T-helper 2 cell treated with Interferon-gamma antibody and Interleukin-4, amounts not matched to agents 5 μg/mL and 100 μg/mL, for 36 hours (primary cell): ENCODE results near the gene USP22.
"Not testable (repeated sequence)": the region's sequence is repeated elsewhere in the genome, so short reads cannot be mapped to it uniquely, and the experiment has no call there.

ENCODE experiments used
- DNase-seq: peaks from one replicate; pipeline ENCODE4 v3.0.0; 2021; ENCODE audit warnings: low spot score
- H3K27ac Mint-ChIP-seq: one replicate; pipeline ENCODE4 v1.8.0; 2021; ENCODE audit warnings: mild to moderate bottlenecking, mixed read lengths
- H3K27me3 Mint-ChIP-seq: one replicate; pipeline ENCODE4 v1.8.0; 2021; ENCODE audit warnings: low read depth, mixed read lengths
- H3K36me3 Mint-ChIP-seq: one replicate; pipeline ENCODE4 v1.8.0; 2021; ENCODE audit warnings: low read depth, mixed read lengths
- H3K4me1 Mint-ChIP-seq: one replicate; pipeline ENCODE4 v1.8.0; 2021; ENCODE audit warnings: low read depth, mixed read lengths
- H3K4me3 Mint-ChIP-seq: one replicate; pipeline ENCODE4 v1.8.0; 2022; ENCODE audit warnings: mild to moderate bottlenecking, moderate library complexity, mixed read lengths
- H3K9me3 Mint-ChIP-seq: one replicate; pipeline ENCODE4 v1.8.0; 2021; ENCODE audit warnings: mixed read lengths

USP22 gene

DNA sequence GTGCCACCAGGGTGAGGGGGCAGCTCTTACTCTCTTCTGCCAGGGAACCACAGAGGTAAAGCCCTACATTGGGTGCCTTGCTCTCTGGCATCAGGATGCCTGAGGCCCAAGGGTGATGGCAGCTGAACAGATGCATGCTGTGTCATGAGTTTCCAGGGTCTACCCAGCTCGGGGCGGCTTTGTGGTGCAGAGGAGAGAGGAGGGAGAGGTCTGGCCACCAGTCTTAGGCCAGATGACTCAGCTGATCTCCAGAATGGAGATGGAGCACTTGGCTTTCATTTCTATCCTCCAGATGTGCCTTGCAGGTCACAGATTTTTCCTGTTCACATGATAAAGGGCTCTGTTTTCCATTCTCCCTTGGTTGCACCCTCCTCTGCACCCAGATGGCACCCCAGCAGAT lies 23.6 kb upstream of the USP22 start:
- Mint-ChIP-seq H3K4me1 (peaks cover 2% of the 10 kb centered on the region), H3K27me3 (peaks cover 4% of the 10 kb centered on the region), H3K27ac (no peak overlapping the region), H3K9me3 (no peaks in the 10 kb centered on the region), H3K36me3 (no peaks in the 10 kb centered on the region), H3K4me3 (no peak overlapping the region)
- DNase-seq = no peak

DNA sequence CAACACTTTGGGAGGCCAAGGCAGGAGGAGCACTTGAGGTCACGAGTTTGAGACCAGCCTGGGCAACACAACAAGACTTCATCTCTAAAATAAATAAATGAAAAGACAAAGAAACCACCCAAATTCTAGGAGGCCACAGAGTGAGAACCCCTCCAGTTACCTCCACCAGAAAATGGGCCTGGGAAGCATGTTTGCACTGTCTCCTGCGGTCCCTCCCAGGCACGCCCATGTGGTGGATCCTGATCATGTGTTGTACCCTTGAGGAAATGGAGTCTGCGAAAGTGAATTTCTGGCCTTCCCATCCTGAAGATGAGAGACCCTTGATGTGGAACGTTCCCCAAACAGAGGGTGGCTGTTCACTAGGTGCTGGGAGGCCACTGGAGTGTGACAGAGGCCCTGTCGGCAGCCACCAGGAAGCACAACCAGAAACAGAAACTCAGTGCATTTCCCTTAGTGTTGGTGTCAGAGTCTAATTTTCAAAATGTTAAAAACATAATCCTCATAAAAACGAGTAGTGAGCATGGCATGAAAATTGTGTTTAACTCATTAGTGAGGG lies 19.2 kb upstream of the USP22 start:
- H3K27ac Mint-ChIP-seq = no peak overlapping the region
- peaks cover 2% of the 10 kb centered on the region for H3K4me1 Mint-ChIP-seq
- H3K9me3 Mint-ChIP-seq = no peaks in the 10 kb centered on the region
- no peaks in the 10 kb centered on the region for H3K36me3 Mint-ChIP-seq
- no peak for DNase-seq
- peaks cover 4% of the 10 kb centered on the region for H3K27me3 Mint-ChIP-seq
- H3K4me3 Mint-ChIP-seq = no peak overlapping the region

DNA sequence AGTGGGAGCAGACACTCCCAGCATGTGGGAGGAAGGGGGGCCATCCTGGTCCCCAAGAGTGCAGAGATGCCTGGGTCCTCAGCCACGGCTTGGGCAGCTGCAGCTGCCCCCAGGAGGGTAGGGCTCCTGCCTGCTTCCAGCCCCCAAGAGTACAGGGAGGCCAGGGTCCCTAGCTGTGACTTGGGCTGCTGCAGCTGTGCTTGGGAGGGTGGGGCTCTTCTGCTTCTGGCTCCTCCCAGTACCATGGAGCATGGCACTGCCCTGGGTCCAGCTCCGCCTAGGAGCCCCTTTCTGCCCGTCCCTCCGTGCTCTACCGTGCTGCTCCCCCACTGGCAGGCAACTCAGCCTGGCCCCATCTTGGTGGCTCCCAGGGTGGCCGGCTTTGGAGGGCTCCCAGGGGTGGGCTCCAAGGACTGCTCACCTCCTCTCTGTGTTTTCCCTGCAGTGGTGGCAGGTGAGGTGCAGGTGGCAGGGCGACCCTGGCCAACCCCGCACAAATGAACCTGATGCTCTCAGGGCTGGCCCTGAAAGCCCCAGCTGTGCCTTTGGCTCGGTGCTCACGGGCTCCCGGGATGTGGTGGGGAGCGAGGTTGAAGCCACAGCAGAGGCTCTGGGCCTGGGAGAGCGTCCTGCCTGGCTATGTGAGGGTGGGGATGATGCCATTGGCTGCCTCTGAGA lies 18.5 kb upstream of the USP22 start:
- H3K27me3 Mint-ChIP-seq = peaks cover 4% of the 10 kb centered on the region
- H3K4me3 Mint-ChIP-seq = no peak overlapping the region
- DNase-seq = no peak
- no peak overlapping the region for H3K27ac Mint-ChIP-seq
- peaks cover 2% of the 10 kb centered on the region for H3K4me1 Mint-ChIP-seq
- H3K36me3 Mint-ChIP-seq = no peaks in the 10 kb centered on the region
- H3K9me3 Mint-ChIP-seq = no peaks in the 10 kb centered on the region

DNA sequence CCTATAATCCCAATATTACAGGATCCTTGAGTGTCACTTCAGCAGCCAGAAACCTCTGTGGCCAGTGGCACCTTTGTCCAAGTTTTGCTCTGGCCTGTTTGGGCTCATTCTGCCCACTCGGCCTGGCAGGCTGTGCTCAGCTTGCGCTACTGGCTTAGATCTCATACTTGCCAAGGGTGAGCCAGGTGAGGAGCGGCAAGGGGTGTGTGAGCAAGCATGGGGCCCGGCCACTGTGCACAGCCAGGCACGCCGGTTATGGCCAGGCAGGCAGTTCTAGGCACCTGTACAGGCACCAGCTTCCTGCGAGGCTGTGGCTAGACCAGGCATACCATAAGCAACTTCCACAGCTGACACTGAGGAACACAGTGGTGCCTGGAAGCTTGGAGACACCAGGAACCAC lies 16.9 kb upstream of the USP22 start:
- H3K4me3 Mint-ChIP-seq = no peak overlapping the region
- no peaks in the 10 kb centered on the region for H3K9me3 Mint-ChIP-seq
- H3K4me1 Mint-ChIP-seq = peaks cover 2% of the 10 kb centered on the region
- no peak for DNase-seq
- peaks cover 5% of the 10 kb centered on the region for H3K27me3 Mint-ChIP-seq
- H3K27ac Mint-ChIP-seq = no peak overlapping the region
- no peaks in the 10 kb centered on the region for H3K36me3 Mint-ChIP-seq

DNA sequence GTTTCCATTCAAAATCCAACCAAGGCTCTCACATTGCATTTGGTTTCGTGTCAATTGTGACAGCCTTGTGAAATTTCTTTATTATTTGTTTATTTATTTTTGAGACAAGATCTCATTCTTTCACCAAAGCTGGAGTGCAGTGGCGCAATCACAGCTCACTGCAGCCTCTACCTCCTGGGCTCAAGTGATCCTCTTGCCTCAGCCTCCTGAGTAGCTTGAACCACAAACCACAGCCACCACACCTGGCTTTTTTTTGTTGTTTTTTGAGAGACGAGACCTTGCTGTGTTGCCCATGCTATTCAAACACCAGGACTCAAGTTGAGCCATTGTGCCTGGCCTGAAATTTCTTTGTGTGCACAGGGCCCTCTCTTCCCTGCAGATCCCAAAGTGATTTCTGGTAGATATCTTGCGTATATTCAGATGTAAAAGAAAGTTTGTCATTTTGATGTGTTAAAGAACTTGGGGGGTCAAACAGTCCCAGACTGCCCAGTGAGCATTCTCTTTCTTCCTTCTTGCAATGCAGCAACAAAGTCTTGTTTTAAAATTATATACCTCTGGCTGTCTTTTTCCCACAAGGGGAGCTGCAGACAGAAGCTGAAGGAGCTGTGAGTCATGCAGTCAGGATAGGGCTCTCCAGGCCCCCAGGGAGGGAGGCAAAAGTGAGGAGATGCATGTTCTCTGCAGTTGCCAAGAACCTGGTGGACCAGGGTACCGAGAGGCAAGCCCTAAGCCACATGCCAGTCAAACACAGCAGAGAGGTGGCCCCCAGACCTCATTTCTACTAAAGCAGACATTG lies 15.5 kb upstream of the USP22 start:
- Mint-ChIP-seq H3K4me1 (peaks cover 2% of the 10 kb centered on the region), H3K9me3 (no peaks in the 10 kb centered on the region), H3K36me3 (no peaks in the 10 kb centered on the region), H3K27ac (no peak overlapping the region), H3K27me3 (peaks cover 9% of the 10 kb centered on the region), H3K4me3 (no peak overlapping the region)
- DNase-seq = no peak

DNA sequence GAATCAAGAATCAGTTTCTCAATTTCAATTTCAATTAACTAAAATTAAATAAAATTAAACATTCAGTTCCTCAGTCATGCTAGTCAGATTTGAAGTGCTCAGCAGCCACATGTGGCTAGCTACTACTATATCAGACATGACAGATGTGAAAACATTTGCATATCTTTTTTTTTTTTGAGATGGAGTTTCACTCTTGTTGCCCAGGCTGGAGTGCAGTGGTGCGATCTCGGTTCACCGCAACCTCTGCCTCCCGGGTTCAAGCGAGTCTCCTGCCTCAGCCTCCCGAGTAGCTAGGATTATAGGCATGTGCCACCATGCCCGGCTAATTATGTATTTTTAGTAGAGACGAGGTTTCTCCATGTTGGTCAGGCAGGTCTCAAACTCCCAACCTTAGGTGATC lies 10.2 kb upstream of the USP22 start:
- H3K27me3 Mint-ChIP-seq = peaks cover 33% of the 10 kb centered on the region
- not testable (repeated sequence) for H3K4me1 Mint-ChIP-seq, DNase-seq, H3K36me3 Mint-ChIP-seq, H3K4me3 Mint-ChIP-seq, H3K27ac Mint-ChIP-seq, H3K9me3 Mint-ChIP-seq

DNA sequence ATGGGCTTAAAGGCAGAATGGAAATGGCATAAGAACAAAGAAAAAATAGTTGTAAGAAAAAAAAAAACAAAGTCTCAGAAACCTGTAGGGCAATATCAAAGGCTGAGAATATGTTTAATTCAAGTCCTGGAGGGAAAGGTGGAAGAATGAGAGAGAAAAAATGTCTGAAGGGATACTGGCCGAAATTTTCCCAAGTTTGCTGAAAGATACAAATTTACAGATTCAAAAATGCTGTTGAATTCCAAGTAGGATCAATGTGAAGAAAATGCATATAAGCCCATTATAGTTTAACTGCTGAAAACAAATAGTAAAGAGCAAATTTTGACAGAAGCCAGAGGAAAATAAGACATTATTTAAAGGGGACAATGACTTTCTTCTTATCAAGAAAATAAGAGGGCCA lies 6.6 kb upstream of the USP22 start:
- no peaks in the 10 kb centered on the region for H3K36me3 Mint-ChIP-seq
- DNase-seq = no peak
- H3K27me3 Mint-ChIP-seq = peaks cover 30% of the 10 kb centered on the region

DNA sequence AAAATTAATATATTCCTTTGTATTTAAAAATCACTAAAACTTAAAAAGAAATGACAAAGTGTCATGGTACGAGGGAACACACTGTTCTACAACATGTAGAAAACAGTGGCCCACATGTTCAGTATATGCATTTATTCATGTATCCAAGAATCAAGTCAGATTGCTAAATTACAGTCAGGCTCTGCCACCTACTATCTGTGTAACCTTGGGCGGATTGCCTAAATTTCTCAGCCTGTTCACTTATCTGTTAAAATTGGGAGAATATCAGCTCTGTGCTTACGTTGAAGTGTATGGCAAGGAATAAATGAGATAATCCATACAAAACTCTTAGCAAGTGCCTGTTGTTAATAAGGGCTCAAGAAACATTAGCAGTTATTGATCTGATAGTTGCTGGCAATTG lies 3.4 kb upstream of the USP22 start:
- Mint-ChIP-seq H3K4me1 (peaks cover 12% of the 10 kb centered on the region), H3K27ac (no peak overlapping the region), H3K4me3 (no peak overlapping the region), H3K36me3 (peaks cover 2% of the 10 kb centered on the region), H3K27me3 (peaks cover 16% of the 10 kb centered on the region), H3K9me3 (no peaks in the 10 kb centered on the region)
- DNase-seq = no peak

More for the DNA sequence above, 6.6 kb upstream of the USP22 start:
- no peaks in the 10 kb centered on the region for H3K9me3 Mint-ChIP-seq
- H3K4me1 Mint-ChIP-seq = peaks cover 3% of the 10 kb centered on the region
- H3K27ac Mint-ChIP-seq = no peak overlapping the region
- no peak overlapping the region for H3K4me3 Mint-ChIP-seq

DNA sequence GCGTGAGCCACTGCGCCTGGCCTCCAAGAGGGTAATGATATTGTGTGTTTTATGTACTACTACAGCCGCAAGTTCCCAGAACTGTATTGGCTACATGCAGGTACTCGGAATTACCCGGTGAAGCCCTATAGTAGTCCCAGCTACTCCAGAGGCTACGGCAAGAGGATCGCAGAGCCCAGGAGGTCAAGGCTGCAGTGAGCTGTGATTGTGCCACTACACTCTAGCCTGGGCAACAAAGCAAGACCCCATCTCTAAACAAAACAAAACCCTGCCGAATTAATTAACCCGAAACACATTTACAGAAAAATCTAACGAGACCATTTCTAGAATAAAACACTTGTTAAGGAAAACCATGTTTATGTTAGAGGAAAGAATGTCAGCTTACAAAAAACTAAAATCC lies 2.2 kb upstream of the USP22 start:
- H3K36me3 Mint-ChIP-seq = peaks cover 5% of the 10 kb centered on the region
- peak overlapping the region; percentile 78 for H3K27ac Mint-ChIP-seq
- peaks cover 9% of the 10 kb centered on the region for H3K27me3 Mint-ChIP-seq
- peaks cover 20% of the 10 kb centered on the region for H3K4me1 Mint-ChIP-seq
- H3K9me3 Mint-ChIP-seq = no peaks in the 10 kb centered on the region
- H3K4me3 Mint-ChIP-seq = peak overlapping the region; percentile 75
- no peak for DNase-seq

DNA sequence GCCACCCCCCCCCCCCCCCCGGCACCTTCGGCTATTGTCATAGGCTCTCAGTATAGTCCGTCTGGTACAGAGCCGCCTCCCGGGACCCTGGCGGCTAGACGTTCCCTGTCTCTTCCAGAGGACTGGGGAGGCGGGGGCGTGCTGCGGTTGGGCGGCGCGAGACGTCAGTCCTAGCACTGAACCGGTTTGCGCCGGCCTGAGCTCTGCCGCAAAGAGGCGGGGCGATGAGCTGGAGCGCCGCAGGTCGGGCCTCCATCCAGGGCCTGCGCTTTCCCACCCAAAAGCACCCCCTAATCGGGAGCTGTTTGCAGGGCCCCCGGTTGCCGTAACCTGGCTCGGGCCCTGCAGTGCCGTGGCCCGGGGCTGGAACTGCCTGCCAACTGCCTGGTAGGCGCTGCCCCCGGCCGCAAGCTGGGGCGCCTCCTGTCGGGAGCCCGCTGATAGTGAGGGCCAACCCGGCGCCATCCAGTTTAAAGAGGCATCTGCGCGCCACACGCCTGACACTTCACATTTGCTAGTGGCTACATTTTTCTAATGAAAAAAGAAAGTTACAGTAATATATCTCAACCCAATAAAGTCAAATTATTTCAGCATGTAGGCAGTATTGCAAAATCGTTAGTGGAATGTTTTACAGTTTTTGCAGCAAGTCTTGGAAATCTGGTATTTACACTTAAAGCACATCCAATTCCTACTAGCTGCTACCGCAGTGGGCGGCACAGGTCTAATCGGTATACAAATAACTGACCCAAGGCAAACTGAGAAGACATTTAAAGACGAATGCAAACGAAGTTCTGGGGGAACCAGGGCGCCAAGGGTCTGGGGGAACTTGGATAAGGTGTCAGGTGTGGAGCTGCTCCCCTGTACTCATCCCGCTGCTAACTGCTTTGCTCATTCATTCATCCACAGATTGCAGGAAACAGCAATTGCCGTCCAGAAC lies 753 bp upstream of the USP22 start:
- peaks cover 3% of the 10 kb centered on the region for H3K27me3 Mint-ChIP-seq
- peaks cover 6% of the 10 kb centered on the region for H3K36me3 Mint-ChIP-seq
- peak overlapping the region; percentile 75 for H3K4me3 Mint-ChIP-seq
- no peaks in the 10 kb centered on the region for H3K9me3 Mint-ChIP-seq
- DNase-seq = peak; percentile 98
- H3K27ac Mint-ChIP-seq = peak overlapping the region; percentile 80
- peaks cover 24% of the 10 kb centered on the region for H3K4me1 Mint-ChIP-seq

DNA sequence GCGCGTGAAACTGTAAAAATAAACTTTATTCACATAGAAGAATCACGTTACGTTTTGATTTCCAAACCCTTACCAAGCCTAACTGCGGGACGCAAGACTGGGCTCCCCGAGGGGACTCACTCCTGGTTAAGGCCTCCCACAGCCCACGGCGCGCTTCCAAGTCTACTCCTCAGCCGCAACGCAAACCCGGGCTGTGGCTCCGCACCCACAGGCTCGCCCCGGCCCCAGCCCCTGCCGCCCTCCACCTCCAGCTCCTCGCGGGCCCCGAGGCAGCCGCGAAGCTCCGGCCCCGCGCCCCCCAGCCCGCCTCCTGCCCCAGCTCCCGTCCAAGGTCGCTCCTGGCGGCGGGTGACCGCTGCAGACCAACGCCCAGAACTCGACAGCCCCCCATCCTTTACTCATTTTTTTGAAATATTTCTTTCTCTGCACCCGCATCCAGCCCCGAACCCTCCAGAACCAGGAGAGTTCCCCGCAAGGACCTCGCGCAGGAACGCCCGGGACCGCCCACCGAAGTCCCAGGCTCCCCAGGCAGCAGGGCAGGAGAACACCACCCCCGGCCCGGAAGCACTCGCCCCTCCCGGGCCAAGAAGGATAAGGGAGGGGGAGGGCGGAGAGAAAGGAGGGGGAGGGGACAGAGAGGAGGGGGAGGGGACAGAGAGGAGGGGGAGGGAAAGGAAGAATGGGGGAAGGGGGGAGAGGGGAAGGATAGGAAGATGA lies 912 bp downstream of the USP22 start:
- peaks cover 33% of the 10 kb centered on the region for H3K4me1 Mint-ChIP-seq
- H3K36me3 Mint-ChIP-seq = peaks cover 16% of the 10 kb centered on the region
- no peaks in the 10 kb centered on the region for H3K27me3 Mint-ChIP-seq
- peak; percentile 77 for DNase-seq
- H3K9me3 Mint-ChIP-seq = no peaks in the 10 kb centered on the region
- peak overlapping the region; percentile 94 for H3K27ac Mint-ChIP-seq
- peak overlapping the region; percentile 99 for H3K4me3 Mint-ChIP-seq

DNA sequence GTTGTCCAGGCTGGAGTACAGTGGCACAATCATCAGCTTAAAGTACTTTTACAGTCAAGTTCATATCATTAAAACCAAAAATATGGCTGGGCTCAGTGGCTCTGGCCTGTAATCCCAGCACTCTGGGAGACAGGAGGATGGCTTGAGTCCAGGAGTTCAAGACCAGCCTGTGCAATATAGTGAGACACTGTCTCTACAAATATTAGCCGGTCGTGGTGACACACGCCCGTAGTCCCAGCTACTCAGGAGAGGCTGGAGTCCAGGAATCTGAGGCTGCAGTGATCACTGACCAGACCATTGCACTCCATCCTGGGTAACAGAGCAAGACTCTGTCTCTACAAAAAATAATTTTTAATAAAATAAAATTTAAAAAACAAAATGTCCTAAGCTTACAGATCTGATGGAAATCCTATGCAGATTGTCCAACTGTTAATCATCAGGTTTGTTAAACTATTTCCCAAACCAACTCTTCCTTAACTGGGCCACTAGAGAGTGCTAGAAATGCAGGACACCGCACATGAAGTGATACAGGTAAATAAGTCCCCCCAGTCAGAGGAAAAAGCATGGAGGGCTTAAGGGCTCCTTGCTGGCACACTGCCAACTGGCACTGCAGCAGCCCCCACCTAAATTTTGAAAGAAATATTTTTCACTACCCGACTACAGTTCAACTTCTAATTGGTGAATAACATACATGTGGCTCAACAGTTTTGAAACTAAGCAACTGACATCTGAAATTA lies 2.8 kb downstream of the USP22 start:
- peak overlapping the region; percentile 99 for H3K4me3 Mint-ChIP-seq
- H3K27me3 Mint-ChIP-seq = no peaks in the 10 kb centered on the region
- peaks cover 50% of the 10 kb centered on the region for H3K4me1 Mint-ChIP-seq
- peaks cover 29% of the 10 kb centered on the region for H3K36me3 Mint-ChIP-seq
- H3K27ac Mint-ChIP-seq = peak overlapping the region; percentile 85
- DNase-seq = no peak
- no peaks in the 10 kb centered on the region for H3K9me3 Mint-ChIP-seq
